GM13977 (cell line): ENCODE data around the gene PDGFB.
"Not testable (repeated sequence)": the region's sequence is repeated elsewhere in the genome, so short reads cannot be mapped to it uniquely, and the experiment has no call there.

ENCODE experiments used
- DNase-seq: peaks from one replicate; pipeline ENCODE4 v3.0.0; 2012; ENCODE audit warnings: low spot score
- CTCF ChIP-seq: IDR thresholded peaks from 2 replicates; pipeline ENCODE4 v1.5.1; 2012; ENCODE audit warnings: mild to moderate bottlenecking, control low read depth; ENCODE audit not compliant: insufficient read depth; ENCODE audit errors: extremely low read depth, missing control alignments
- in situ Hi-C: fragments of 300-500 bp; cut with MboI; formaldehyde crosslinking; loops from one replicate; pipeline ENCODE4 v1.12.0; 2022; ENCODE audit warnings: low sequenced_read_pairs, low pct_unique_long_range_greater_than_20kb, mixed read lengths, inconsistent platforms; ENCODE audit not compliant: unreplicated experiment

The PDGFB gene

GRCh38 chr22:39220890-39221850 lies 23.6 kb downstream of the PDGFB start:
- no peak for DNase-seq
- in situ Hi-C loops, result no loop called here

GRCh38 chr22:39220450-39220849 lies 24.3 kb downstream of the PDGFB start:
- in situ Hi-C loops, result no loop called here
- no peak for DNase-seq
- TF ChIP-seq CTCF, result no peak

More at GRCh38 chr22:39220890-39221850, 23.6 kb downstream of the PDGFB start:
- TF ChIP-seq CTCF, result no peak

GRCh38 chr22:39219071-39220039 lies 25.4 kb downstream of the PDGFB start:
- TF ChIP-seq CTCF, result no peak
- in situ Hi-C loops, result no loop called here
- no peak for DNase-seq

GRCh38 chr22:39218432-39218831 lies 26.4 kb downstream of the PDGFB start:
- in situ Hi-C loops, DNase-seq: not testable (repeated sequence)

- DNase-seq, result no peak
- in situ Hi-C loops, result no loop called here
- TF ChIP-seq CTCF, result no peak
Measured at GRCh38 chr22:39216143-39216490, 28.7 kb downstream of the PDGFB start.

GRCh38 chr22:39215426-39216142 lies 29.2 kb downstream of the PDGFB start:
- peak; percentile 58 for DNase-seq
- in situ Hi-C loops, result no loop called here

More at GRCh38 chr22:39215426-39216142, 29.2 kb downstream of the PDGFB start:
- peak; percentile 49 for TF ChIP-seq CTCF
